Astrocyte of the spinal cord (primary cell): Measurements from ENCODE around the gene ZNF497.

Experiments
- DNase-seq: peaks from one replicate; pipeline ENCODE4 v3.0.0; 2011; ENCODE audit warnings: low read depth, low spot score
- H3K4me3 ChIP-seq: 2 replicates; pipeline ENCODE4 v1.5.1; 2011; ENCODE audit warnings: low read depth, mild to moderate bottlenecking, low read length, moderate library complexity
- CTCF ChIP-seq: IDR thresholded peaks from 2 replicates; pipeline ENCODE4 v1.5.1; 2012; ENCODE audit warnings: low read depth, mild to moderate bottlenecking, low read length, inconsistent platforms
- in situ Hi-C: cut with HindIII; loops from 2 replicates; pipeline ENCODE4 v1.10.0; 2017; ENCODE audit warnings: low sequenced_read_pairs

Gene ZNF497

DNA sequence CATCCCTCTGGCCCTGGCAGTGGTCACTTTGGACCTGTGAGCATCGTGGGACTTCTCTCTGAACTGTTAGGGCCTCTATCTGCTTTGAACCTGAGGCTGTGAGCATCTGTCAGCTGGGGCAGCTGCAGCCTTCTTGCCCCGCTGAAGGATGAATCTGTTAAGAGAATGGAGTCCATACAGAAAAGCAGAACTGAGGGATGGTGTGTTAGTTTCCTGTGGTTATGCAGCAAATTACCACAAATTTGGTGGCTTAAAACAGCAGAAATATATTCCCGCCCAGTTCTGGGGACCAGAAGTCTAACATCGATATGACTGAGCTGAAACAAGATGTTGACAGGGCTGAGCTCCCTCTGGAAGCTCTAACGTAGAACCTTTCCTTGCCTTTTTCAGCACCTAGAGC, 1.6 kb upstream of the ZNF497 start:
- no peak overlapping the region for H3K4me3 ChIP-seq
- in situ Hi-C loops = no loop called here
- no peak for DNase-seq
- TF ChIP-seq CTCF = no peak

- DNase-seq = no peak
- no peak for TF ChIP-seq CTCF
- in situ Hi-C loops = no loop called here
Measured at GRCh38 chr19:58361900-58362271, 665 bp downstream of the ZNF497 start.

DNA sequence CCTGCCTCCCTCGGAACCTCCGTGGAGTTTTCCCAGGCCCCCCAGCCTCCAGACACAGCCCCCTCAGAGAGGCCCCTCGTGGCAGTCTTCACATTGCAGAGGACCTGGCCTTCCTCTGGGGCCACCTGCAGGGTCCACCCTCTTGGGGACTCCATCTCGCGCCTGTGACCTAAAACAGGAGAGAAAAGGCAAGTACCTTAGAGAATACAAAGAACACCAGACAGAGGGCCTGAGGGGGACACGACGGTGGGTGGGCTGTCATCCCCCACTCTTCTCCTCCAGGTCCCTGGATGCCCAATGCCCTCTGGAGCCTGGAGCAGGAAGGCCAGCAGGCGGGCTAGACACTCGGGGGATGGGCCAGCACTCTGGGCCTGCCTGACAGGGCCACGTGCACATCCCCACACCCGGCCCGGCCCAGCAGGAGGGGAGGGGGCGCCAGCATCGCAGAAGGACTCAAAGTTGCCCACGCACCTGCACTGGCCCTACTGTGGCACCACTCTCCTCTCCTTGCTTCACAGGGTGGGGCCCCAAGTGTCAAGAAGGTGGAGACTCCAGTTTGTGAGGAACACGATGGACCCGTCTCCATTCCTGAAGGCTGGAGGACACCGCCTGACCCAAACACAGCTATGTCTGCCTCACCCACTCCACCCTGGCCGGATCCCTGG, 4.9 kb downstream of the ZNF497 start:
- no peak overlapping the region for H3K4me3 ChIP-seq
- no peak for TF ChIP-seq CTCF
- no peak for DNase-seq
- in situ Hi-C loops = no loop called here

More at GRCh38 chr19:58361900-58362271, 665 bp downstream of the ZNF497 start:
- H3K4me3 ChIP-seq = peak overlapping the region; percentile 73

DNA sequence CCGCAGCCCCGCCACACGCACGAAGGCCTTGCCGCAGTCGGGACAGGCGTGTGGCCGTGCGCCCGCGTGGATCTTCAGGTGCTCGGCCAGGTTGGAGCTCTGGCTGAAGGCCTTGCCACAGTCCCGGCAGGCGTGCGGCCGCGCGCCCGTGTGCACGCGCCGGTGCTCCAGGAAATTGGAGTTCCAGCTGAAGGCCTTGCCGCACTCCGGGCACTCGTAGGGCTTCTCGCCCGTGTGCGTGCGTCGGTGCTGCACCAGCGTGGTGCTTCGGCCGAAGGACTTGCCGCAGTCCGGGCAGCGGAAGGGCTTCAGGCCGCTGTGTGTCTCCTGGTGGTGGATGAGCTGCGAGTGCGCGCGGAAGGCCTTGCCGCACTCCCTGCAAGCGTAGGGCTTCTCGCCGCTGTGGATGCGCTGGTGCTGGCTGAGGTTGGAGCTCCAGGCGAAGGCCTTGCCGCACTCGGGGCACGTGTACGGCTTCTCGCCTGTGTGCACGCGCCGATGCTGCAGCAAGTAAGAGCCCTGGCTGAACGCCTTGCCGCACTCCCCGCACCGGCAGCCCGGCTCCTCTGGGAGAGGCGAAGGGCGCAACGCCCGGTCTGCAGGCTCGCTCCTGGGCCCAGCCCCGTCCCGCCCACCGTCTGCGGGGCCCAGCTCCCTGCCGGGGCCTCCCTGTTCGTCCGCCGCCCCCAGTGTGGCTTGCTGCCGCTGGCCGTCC, 5.6 kb downstream of the ZNF497 start:
- no peak overlapping the region for H3K4me3 ChIP-seq
- in situ Hi-C loops = no loop called here
- no peak for TF ChIP-seq CTCF
- DNase-seq = no peak

- no peak overlapping the region for H3K4me3 ChIP-seq
- in situ Hi-C loops = no loop called here
- DNase-seq = no peak
- TF ChIP-seq CTCF = no peak
Measured at GRCh38 chr19:58355908-58356765, 6.4 kb downstream of the ZNF497 start.

- TF ChIP-seq CTCF = no peak
- in situ Hi-C loops = no loop called here
- DNase-seq = no peak
- H3K4me3 ChIP-seq = no peak overlapping the region
Measured at GRCh38 chr19:58355215-58355796, 7.2 kb downstream of the ZNF497 start.
